Suppressor macrophage treated with lipopolysaccharide for 4 hours (primary cell): Measurements from ENCODE around the gene CDKN2B.
A peak's percentile ranks its signal among the peaks of the same experiment; 100 is the strongest.

Experiments
- DNase-seq: peaks from one replicate; pipeline ENCODE4 v3.0.0-alpha.2; 2020

Gene CDKN2B

DNA sequence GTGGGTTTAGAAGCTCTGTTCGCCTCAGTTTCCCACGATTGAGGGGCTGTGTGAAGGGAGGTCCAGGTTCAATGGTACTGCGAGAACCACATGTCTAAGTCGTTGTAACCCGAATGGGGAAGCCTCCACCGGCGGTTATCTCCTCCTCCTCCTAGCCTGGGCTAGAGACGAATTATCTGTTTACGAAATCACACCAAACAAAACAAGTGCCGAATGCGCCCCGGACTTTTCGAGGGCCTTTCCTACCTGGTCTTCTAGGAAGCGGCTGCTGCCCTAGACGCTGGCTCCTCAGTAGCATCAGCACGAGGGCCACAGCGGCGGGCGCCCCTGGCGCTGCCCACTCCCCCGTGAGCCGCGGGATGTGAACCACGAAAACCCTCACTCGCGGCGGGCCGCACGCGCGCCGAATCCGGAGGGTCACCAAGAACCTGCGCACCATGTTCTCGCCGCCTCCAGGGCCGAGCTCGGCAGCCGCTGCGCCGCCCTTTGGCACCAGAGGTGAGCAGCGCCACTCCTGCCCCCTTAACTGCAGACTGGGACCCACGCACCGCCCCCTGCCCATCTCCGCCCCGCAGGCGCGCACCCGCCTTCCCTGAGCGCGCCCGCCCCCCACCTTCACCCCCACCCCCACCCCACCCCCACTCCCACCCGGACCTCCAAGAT lies 15.1 kb downstream of the CDKN2B start, which contains the start of gene CDKN2A:
TSS of gene CDKN2A (minus strand) at position 500 of the 663 bp plus-strand sequence.
- DNase-seq, result peak; percentile 42

DNA sequence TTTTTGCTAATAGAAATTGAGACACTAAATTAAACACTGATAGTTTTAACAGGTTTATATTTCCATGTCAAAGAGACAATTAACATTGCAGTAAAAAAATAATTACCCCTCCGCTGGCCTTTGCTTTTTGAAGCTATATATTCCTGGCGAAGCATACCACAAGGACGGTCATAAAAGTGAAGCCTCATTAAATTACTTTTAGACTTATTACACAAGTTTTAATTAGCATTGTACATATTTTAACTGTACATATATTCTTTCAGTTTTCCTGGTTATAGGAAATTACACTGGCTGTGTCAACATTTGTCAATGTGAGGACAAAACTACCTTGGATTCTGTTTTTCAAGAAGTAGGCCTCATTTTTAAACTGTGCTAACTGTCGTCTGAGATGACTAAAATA lies 16.1 kb downstream of the CDKN2B start:
- DNase-seq, result no peak

DNA sequence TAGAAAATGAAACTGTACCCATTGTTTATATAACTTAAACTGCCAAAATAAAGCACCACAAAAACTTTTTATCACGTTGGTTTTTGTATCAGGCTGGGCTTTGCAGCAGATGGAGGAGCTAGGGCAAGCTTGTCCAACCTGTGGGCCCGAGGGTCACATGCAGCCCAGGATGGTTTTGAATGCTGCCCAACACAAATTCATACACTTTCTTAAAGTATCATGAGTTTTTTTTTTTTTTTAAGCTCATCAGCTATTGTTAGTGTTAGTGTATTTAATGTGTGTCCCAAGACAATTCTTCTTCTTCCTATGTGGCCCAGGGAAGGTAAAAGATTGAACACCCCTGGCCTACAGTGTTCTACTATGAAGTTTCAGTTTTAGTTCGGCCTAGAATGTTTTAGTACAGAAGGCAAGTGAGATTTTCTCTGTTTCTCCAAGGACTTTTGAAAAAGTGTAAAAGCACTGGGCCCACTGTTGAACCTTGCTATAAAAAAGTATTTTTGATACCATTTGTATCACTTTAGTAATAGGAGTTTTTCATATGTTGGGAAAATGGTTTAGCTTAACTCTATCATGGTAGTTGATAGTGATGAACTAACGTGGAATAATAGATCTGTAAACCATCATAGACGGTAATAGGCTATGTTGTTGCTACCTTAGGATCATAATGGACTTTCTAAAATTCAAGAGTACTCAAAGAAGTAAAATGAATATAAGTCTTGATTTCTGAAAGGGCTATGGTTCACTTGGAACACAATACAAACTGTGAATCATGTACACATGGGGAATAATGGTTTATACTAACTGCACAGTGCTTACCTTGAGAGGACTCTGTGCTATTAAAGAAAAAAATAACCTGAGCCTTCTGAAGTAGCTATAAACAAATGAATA lies 17.8 kb downstream of the CDKN2B start:
- no peak for DNase-seq

DNA sequence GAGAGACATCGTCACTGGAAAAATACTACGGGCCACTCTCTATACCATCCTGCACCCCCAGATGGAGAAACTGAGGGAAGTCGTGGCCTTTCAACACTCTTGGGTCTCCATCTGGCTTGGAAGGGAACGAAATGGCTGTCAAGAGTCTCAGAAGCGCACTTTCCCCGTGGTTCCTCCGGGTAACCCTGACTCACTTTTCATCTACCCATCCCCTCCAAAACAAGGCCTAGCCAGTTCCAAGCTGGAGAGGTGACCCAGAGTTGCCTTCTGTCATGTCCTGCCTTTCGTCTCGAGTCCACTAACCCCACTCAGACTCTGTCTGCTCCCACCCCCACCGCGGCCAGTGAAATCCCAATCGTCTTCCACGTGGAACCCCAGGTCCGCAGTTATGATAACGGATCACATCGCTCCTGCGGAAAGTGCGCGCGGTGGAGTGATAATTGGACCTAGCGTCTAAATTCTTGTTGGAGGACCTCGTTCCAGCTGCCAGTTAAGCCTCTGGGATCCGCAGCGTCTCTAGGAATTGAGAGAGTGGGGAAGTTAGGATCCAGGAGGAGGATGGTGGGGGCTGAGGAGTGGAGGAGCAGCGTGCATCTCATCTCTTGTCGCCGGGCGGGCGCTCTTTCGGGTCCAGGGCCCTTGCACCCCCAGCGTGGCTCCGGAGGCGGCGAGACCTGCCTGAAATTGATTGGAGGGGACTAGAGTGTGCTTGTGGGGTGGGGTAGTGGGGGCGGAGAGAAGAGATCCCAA lies 19.5 kb downstream of the CDKN2B start:
- no peak for DNase-seq

DNA sequence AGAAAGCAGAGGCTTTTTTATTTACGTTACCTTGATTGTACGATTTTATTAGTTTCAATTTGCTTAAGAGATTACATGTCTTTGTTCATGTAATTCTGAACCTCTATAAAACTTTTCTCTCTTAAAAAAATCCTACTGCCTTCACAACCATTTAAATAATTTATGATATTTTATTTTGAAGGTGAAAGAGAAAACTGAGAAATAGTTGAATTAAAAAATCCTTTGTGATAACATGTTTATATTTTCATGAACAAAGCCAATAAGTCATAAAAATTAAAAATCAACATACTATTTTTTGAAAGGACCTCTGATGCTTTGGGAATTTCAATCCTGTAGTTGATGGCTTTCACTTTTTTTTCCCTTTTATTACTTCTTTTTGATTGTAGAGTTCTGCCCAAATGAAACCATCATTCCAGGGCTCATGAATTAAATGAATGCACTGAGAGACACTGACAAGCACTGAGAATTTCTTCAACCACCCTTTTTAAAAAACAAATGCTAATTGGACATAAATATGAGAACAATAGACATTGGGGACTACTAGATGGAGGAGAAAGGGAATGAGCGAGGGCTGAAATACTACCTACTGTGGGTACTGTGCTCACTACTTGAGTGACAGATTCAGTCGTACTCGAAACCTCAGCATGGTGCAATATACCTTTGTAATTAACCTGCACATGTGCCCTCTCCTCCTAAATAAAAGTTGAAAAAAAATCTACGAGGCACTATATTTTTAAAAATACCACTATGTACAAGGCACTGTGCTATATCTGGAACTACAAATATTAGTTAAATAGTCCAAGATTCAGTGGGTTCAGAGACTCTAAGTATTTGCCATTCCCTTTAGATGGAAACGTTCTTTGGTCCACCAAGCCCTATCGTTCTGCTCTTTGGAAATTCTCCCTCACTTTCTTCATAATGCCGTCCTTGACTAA lies 20.8 kb downstream of the CDKN2B start:
- no peak for DNase-seq

DNA sequence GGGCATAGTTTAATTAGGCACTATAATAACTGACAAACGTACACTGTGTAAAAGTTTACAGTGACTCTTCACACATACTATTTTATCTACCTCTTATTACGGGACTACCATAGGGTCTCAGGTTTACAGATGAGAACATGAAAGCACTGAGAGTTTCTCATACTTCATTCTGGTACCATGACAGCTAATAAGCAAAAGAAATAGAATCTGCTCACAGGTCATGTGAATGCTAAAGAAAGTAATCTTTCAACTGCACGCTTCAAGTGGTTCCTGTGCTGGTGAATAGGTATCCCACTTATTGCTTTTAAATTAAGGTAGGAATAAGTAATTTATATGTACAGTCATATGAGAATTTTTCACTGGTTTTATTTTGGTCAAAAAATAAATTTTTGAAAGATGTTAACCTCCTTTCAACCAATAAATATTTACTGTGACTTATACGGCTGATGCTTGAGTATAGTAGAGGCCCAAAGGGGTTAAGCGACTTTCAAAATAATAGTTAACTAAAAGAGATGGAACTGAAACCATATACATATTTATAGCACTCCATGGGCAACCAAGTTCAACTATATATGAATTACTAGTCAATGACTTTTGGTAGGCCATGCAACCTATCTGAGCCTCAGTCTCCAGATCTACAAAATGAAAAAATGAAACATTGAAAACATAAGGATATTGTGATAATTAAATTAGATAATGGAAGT lies 23.0 kb downstream of the CDKN2B start:
- DNase-seq, result no peak

DNA sequence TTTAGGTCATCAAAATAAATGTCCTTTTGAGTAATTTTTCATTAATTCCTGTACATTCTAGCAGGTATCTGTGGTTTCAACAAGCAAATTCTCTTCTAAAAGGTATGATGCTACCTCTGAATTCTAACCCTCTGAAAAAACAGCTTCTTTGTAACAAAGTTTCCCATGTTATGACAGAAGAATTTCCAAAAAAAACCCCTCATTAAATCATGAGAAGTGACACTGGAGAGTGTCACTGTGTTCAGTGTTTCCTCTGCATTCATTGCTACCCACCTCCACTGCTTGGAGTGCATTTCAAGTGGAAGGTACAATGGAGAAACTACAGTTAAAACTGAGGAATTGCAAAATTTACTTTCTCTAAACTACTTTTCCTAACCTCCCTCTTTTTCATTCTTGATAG lies 25.0 kb downstream of the CDKN2B start:
- peak; percentile 46 for DNase-seq

DNA sequence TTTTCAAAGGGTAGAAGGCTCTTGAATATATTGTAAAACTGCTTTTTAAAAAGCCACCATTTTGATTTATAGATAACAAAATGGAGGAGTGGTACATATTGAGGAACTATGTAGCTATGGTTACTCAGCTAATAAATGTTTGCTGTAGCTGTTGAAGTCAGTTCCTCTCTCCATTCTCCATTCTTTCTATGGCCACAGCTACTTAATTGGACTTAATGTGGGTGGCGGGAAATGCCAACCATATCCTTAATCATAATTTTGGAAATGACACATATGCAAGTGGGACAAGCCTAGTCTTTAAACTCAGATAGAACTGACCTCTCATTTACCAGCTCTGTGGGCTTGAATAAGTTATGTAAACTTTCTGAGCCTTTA lies 25.6 kb downstream of the CDKN2B start:
- peak; percentile 79 for DNase-seq

DNA sequence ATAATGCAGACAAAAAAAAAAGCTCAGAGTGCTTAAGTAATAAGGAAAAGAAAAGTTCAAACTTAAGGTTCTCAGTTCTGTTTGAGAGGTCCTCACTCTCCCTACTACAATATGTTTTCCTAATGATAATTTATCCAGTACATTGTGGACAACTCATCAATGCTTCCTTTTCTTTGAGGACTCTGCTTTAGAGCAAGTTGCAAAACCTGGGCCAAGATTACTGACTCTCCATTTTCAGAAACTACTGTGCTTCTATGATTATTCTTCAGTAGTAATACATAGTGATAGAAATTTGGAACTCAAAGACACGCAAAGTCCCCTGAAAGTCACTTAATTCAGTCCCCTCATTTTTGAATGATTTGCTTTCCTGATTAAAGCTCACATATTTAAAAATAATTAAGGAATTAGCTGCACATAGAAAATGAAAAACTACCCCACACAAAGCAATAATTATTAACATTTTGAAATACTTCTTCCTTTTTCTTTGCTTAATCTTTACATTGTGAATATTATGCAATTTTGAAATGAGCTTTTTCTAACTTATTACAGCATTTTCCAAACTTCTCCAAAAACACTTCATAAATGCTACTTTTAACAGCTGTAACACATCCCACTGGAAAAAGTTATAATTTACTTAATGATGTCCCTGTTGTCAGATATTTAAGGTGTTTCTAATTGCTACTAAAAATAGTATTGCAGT lies 26.1 kb downstream of the CDKN2B start:
- no peak for DNase-seq

DNA sequence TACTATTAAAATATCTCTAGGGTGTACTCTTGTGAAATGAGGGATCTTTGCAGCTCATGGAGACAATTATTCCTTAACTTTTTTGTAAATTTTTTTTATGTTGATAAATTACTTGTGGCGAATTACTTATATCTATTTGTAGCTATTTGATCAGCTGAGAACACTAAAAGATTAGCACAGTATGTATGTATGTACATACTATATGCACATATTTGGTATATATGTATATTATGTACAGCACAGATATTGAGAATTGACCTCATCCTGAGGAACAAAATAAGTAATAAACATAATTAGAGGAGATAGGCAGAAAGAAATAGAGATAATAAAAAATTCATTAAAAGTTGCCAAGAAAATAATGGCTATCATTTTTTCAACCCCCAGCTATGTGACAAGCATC lies 26.7 kb downstream of the CDKN2B start:
- DNase-seq, result no peak

DNA sequence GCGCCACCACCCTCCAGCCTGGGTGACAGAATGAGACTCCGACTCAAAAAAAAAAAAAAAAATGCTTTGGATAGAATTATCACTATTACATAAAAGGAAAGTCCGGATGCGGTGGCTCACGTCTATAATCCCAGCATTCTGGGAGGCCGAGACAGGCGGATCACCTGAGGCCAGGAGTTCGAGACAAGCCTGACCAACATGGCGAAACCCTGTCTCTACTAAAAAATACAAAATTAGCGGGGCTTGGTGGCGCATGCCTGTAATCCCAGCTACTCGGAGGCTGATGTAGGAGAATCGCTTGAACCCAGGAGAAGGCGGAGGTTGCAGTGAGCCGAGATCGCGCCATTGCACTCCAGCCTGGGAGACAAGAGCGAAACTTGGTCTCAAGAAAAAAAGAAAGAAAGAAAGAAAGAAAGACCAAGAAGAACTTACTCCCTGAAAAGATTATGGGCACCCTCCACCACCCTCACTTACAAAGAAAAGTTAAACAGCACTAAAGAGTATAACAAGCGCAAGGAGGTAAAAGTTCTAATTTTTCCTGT lies 32.7 kb downstream of the CDKN2B start:
- DNase-seq, result no peak

DNA sequence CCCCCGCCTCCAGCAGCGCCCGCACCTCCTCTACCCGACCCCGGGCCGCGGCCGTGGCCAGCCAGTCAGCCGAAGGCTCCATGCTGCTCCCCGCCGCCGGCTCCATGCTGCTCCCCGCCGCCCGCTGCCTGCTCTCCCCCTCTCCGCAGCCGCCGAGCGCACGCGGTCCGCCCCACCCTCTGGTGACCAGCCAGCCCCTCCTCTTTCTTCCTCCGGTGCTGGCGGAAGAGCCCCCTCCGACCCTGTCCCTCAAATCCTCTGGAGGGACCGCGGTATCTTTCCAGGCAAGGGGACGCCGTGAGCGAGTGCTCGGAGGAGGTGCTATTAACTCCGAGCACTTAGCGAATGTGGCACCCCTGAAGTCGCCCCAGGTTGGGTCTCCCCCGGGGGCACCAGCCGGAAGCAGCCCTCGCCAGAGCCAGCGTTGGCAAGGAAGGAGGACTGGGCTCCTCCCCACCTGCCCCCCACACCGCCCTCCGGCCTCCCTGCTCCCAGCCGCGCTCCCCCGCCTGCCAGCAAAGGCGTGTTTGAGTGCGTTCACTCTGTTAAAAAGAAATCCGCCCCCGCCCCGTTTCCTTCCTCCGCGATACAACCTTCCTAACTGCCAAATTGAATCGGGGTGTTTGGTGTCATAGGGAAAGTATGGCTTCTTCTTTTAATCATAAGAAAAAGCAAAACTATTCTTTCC lies 34.2 kb downstream of the CDKN2B start:
- DNase-seq, result peak; percentile 56

DNA sequence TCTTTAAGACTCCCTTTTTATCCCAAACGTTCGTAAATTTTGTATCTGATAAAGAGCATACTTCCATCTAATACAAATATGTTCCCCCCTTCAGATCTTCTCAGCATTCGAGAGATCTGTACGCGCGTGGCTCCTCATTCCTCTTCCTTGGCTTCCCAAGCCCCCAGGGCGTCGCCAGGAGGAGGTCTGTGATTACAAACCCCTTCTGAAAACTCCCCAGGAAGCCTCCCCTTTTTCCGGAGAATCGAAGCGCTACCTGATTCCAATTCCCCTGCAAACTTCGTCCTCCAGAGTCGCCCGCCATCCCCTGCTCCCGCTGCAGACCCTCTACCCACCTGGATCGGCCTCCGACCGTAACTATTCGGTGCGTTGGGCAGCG lies 34.8 kb downstream of the CDKN2B start:
- no peak for DNase-seq

DNA sequence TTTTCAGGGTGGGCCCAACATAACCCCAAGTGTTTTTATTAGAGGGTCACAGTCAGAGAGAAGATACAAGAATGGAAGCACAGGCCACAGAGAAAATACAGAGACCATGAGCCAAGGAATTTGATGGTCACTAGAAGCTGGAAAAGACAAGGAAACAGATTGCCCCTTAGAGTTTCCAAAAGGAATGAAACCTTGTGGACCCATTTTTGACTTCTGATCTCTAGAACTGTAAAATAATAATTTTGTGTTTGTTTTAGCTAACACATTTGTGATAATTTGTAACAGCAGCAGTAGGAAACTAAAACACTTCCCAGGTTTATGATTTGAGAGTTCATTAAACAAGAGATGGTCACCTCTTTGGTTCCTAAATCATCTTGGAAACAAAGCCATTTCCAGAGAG lies 36.7 kb downstream of the CDKN2B start:
- DNase-seq, result no peak

DNA sequence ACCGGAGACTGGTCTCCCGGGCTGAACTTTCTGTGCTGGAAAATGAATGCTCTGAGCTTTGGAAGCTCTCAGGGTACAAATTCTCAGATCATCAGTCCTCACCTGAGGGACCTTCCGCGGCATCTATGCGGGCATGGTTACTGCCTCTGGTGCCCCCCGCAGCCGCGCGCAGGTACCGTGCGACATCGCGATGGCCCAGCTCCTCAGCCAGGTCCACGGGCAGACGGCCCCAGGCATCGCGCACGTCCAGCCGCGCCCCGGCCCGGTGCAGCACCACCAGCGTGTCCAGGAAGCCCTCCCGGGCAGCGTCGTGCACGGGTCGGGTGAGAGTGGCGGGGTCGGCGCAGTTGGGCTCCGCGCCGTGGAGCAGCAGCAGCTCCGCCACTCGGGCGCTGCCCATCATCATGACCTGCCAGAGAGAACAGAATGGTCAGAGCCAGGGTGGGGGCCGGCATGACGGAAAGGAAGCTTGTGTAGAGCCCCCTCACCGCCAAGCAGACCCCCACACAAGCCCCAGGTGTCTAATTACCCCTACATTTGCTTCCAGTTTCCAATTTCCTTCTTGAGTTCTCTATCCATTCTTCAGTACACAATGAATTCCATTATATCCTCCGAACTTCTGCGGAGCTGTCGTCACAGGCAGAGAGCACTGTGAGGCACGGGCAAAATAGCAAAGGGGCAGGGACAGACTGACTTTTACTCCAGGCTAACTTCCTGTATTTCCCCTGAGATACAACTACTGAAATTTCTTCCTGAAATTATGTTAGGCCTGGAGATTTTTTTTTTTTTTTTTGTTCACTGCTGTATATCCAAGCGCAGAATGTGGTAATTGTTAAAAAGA lies 38.1 kb downstream of the CDKN2B start:
- DNase-seq, result peak; percentile 50

DNA sequence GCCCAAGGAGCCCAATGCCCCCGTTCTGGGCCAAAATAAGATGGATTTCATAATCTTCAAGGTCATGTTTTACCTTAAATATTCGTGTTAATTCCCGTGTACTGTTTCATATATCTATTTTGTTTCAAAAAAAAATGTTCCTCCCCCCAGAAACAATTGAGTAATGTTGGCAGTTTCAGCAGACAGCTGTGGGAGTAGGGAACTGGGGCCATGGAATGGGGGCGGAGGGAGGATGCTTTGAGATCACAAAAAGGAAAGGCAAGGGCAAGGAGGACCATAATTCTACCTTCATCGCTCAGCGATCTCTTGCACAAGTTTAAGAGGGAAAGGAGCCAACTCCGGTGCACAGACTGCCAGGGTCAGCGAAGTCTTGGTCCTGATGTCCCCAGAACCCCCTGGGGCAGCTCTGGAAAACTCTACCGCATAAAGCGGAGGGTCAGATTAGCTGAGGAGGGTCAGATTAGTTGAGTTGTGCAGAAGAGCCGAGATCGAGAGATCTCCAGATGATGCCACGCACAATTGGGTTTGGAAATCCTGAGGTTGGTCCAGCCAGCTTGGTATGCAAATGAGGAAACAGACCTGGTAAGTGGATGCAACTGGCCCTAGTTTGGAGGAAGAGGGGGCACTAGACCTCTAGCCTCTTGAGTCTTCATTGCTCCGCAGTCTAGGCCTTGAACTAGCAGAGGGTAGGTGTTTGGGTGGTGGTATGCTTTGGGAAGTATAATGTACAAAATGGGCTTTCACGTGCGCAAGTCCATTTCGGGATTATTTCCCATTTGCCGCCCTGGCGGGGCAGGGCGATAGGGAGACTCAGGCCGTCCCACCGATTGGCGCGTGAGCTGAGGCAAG lies 38.9 kb downstream of the CDKN2B start:
- DNase-seq, result no peak

DNA sequence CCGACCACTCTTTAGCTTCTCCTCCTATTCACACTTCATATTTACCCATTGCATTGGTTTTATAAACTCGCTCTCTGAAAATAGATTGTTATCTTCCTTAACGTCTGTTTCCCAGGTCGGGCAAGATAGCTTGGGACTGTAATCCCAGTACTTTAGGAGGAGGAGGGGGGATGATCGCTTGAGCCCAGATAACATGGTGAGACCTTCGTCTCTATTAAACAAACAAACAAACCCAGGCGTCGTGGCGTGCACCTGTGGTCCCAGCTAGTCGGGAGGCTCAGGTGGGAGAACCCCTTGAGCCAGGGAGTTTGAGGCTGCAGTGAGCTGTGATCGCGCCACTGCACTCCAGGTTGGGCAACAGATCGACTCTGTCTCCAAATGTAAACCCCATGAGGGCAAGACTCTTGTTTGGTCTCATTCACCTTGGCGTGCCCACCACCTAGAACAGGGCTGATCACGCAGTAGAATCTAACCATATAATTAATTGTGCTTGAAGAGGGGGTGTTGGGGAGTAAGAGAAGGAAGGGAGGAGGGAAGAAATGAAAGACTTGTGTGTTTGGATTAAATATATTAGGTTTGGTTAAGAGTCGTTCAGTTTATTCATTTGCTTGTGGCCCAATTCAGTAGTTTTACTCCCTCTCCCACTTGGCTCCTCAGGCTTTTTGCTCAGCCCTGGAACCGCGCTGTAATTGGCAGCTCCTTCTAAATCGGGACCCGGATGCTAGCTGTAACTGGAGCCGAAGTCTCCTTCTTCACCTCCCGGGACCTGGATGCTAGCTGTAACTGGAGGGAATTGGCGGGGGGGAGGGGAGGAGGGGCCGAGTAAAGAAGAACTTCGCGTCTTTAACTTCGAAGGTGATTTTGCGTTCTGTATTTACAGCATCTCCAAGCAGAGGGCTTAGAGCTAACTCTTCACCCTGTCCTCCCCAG lies 39.8 kb downstream of the CDKN2B start:
- DNase-seq, result no peak
